Brain microvascular endothelial cell (primary cell): ENCODE results near the gene FBXW8.
A peak's percentile ranks its signal among the peaks of the same experiment; 100 is the strongest.

Source experiments
- DNase-seq: peaks from one replicate; pipeline ENCODE4 v3.0.0-alpha.2; 2020
- H3K27ac ChIP-seq: fragments of 250-450 bp; sonication (Bioruptor Pico); 2 replicates; pipeline ENCODE4 v1.5.1; 2020; ENCODE audit warnings: mild to moderate bottlenecking, moderate library complexity
- H3K27me3 ChIP-seq: fragments of 250-450 bp; sonication (Bioruptor Pico); replicated peaks from 2 replicates; pipeline ENCODE4 v1.5.1; 2020; ENCODE audit warnings: mild to moderate bottlenecking
- H3K36me3 ChIP-seq: fragments of 250-450 bp; sonication (Bioruptor Pico); replicated peaks from 2 replicates; pipeline ENCODE4 v1.5.1; 2020; ENCODE audit warnings: mild to moderate bottlenecking
- H3K4me3 ChIP-seq: 2 replicates; pipeline ENCODE4 v1.5.1; 2011; ENCODE audit warnings: low read depth, mild to moderate bottlenecking, control low read depth, low read length, moderate library complexity
- in situ Hi-C: cut with HindIII; loops from 2 replicates; pipeline ENCODE4 v1.10.0; 2017; ENCODE audit warnings: low sequenced_read_pairs, low pct_ligation_motif_present
- TF ChIP-seq, protein P1 (sequence below): IDR thresholded peaks from 2 replicates; pipeline ENCODE4 v1.5.1; 2011; ENCODE audit warnings: low read depth, mild to moderate bottlenecking, moderate library complexity, low read length, control low read depth, inconsistent platforms; ENCODE audit errors: missing control alignments

Gene FBXW8

DNA sequence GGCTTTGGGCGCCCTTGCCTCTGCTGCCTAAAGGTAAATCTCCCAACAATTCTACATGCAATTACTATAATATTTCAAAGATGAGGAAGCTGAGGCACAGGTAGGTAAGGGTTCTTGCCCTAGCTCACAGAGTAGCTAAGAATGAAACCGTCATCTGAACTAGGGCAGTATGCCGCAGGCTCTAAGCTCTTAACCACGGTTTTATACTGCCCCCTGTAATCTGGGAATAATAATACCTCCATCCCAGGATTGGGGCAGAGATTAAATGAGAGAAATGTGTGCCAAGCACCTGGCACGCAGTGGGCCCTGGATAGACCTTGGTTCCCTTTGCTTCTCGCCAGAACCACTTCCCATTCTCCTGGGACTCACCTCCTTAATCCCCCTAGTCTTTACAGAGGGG, 28.0 kb upstream of the FBXW8 start:
- H3K27ac ChIP-seq: no peak overlapping the region
- peak; percentile 22 for DNase-seq
- in situ Hi-C loops: no loop called here
- TF ChIP-seq, protein P1, sequence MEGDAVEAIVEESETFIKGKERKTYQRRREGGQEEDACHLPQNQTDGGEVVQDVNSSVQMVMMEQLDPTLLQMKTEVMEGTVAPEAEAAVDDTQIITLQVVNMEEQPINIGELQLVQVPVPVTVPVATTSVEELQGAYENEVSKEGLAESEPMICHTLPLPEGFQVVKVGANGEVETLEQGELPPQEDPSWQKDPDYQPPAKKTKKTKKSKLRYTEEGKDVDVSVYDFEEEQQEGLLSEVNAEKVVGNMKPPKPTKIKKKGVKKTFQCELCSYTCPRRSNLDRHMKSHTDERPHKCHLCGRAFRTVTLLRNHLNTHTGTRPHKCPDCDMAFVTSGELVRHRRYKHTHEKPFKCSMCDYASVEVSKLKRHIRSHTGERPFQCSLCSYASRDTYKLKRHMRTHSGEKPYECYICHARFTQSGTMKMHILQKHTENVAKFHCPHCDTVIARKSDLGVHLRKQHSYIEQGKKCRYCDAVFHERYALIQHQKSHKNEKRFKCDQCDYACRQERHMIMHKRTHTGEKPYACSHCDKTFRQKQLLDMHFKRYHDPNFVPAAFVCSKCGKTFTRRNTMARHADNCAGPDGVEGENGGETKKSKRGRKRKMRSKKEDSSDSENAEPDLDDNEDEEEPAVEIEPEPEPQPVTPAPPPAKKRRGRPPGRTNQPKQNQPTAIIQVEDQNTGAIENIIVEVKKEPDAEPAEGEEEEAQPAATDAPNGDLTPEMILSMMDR: peak; percentile 51
- H3K27me3 ChIP-seq: peaks cover 52% of the 10 kb centered on the region
- no peak overlapping the region for H3K4me3 ChIP-seq
- no peaks in the 10 kb centered on the region for H3K36me3 ChIP-seq

DNA sequence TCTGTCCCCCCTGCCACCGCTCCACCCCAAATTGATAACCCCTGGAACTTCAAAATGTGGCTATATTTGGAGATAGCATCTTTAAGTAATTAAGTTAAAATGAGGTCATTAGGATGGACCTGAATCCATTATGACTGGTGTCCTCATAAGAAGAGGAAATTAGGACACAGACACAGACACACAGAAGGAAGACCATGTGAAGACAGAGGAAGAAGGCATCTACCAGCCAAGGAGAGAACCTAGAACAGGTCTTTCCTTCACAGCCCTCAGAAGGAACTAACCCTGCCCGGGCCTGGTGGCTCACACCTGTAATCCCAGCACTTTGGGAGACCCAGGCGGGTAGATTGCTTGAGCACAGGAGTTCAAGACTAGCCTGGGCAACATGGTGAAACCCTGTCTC, 25.9 kb upstream of the FBXW8 start:
- in situ Hi-C loops: no loop called here
- TF ChIP-seq, protein P1: no peak
- no peak overlapping the region for H3K27ac ChIP-seq
- no peaks in the 10 kb centered on the region for H3K36me3 ChIP-seq
- DNase-seq: no peak
- H3K27me3 ChIP-seq: peaks cover 31% of the 10 kb centered on the region
- no peak overlapping the region for H3K4me3 ChIP-seq

DNA sequence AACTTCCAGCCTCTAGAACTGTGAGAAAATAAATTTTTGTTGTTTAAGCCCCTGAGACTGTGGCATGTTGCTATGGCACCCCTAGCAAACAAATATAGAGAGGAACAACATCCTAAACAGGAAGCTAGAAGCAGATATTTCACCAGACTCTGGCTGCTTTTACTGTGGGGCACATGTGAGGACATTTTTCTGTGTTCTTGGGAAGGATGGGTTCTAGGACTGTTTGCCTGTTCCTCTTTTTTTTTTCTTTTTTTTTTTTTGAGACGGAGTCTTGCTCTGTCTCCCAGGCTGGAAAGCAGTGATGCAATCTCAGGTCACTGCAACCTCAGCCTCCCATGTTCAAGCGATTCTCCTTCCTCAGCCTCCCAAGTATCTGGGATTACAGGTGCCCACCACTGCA, 25.3 kb upstream of the FBXW8 start:
- TF ChIP-seq, protein P1: no peak
- no peak for DNase-seq
- Histone ChIP-seq H3K4me3 (no peak overlapping the region), H3K27ac (no peak overlapping the region), H3K36me3 (no peaks in the 10 kb centered on the region), H3K27me3 (peaks cover 25% of the 10 kb centered on the region)
- in situ Hi-C loops: no loop called here

DNA sequence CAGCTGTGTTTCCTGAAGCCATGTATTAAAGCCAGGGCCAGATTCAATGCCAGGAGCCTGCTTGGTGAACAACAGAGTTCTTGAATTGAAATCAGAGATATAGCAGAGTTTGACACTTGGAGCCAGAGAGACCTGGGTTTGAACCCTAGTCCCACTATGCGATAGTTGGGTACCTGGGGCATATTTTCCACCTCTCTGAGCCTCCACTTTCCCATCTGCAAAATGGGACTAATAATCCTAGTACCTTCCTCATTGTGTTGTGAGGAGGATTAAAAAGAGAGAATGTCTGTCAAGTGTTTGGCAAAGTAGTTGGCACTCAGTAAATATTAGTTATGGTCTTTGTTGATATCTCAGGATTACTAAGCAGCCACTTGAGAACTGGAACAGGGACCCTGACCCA, 23.5 kb upstream of the FBXW8 start:
- Histone ChIP-seq H3K4me3 (no peak overlapping the region), H3K27ac (no peak overlapping the region), H3K36me3 (no peaks in the 10 kb centered on the region), H3K27me3 (peaks cover 13% of the 10 kb centered on the region)
- no peak for DNase-seq
- TF ChIP-seq, protein P1: no peak
- in situ Hi-C loops: no loop called here

DNA sequence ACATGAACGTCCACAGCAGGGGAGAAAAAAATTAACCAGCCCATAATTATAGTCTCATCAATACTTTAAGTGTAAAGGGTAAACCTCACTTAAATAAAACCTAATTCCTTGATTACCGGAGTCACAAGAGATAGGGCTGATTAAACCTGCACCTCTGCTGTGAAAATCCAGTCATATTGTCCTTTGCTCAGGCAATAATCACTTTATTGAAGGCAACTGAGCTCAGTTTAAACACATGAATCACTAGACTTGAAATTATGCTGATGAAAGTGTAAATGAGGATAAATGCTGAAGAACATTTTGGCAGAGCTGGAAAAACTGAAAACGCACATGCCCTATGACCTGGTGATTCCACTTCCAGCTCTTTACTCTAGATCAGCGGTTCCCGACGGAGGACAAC, 22.9 kb upstream of the FBXW8 start:
- in situ Hi-C loops: no loop called here
- TF ChIP-seq, protein P1: no peak
- peaks cover 8% of the 10 kb centered on the region for H3K27me3 ChIP-seq
- no peak overlapping the region for H3K4me3 ChIP-seq
- no peak for DNase-seq
- no peaks in the 10 kb centered on the region for H3K36me3 ChIP-seq
- H3K27ac ChIP-seq: no peak overlapping the region

DNA sequence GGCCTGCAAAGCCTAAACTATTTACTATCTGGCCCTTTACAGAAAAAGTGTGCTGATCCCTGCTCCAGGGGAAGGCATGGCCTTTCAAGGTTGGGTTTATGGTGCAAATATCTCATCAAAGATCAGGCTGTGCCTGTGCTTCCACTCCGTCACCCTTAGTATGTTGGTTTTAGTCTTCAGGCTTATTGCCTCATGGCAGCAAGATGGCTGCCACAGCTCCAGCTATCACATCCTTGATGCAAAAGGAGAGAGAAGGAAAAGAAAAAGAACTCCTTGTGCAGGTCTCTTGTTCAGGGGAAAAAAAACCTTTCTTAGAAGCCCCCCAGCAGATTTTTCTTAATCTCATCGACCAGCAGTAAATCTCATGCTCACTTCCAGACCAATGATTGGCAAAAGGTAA, 20.4 kb upstream of the FBXW8 start:
- in situ Hi-C loops: no loop called here
- no peak for DNase-seq
- Histone ChIP-seq H3K4me3 (no peak overlapping the region), H3K27ac (no peak overlapping the region), H3K27me3 (no peaks in the 10 kb centered on the region), H3K36me3 (no peaks in the 10 kb centered on the region)
- TF ChIP-seq, protein P1: no peak
